T-cell (primary cell): ENCODE data around the gene GPN1. TPM values are rescaled to one million over a fixed set of nuclear protein-coding genes. Genes with fewer than 3 reads are reported as not detected.
"Not testable (repeated sequence)": the region's sequence is repeated elsewhere in the genome, so short reads cannot be mapped to it uniquely, and the experiment has no call there.

Source experiments
- ATAC-seq, 4 experiments: fragments of 200-7000 bp in 3 of 4; fragments of 150-1000 bp in 1 of 4; cut with Tn5 transposase; replicated peaks in 1 of 4; 1 replicate in 3 of 4; 2 replicates in 1 of 4; pipeline ENCODE4 v1.10.0; 2021; ENCODE audit warnings: moderate library complexity in 3 of 4, mild to moderate bottlenecking in 2 of 4, moderate number of reproducible peaks in 1 of 4
- CTCF ChIA-PET, 2 donors: fragments of 300-600 bp; sonication (Branson Sonifier 250); formaldehyde crosslinking; loops; one replicate each; lab custom pipeline; 2022; ENCODE audit warnings: antibody characterized with exemption in 2 of 2; lab: Charles Lee
- POLR2A ChIA-PET, 2 donors: fragments of 300-600 bp; sonication (Branson Sonifier 250); formaldehyde crosslinking; loops; one replicate each; lab custom pipeline; 2022; ENCODE audit warnings: antibody characterized with exemption in 2 of 2; lab: Charles Lee
- DNase-seq, 35 experiments: peaks; one replicate each; pipeline versions ENCODE4 v3.0.0 to v3.0.0-alpha.2; 2013 to 2023
- H3K27ac ChIP-seq: one replicate; pipeline ENCODE4 v1.5.1; 2013; ENCODE audit warnings: low read length
- H3K27me3 ChIP-seq, 2 experiments: replicated peaks in 1 of 2; 1 replicate in 1 of 2; 2 replicates in 1 of 2; pipeline versions ENCODE4 v1.6.1 to v1.7.0; 2013; ENCODE audit warnings: low read length in 1 of 2, mixed read lengths in 1 of 2; ENCODE audit not compliant: control insufficient read depth in 2 of 2, insufficient read depth in 2 of 2; ENCODE audit errors: extremely low read depth in 1 of 2
- H3K36me3 ChIP-seq, 2 donors: 1 replicate in 1 of 2; 2 replicates in 1 of 2; pipeline versions ENCODE4 v1.6.1 to v1.7.0; 2013; ENCODE audit warnings: low read length in 1 of 2; ENCODE audit not compliant: control insufficient read depth in 2 of 2, insufficient read depth in 1 of 2; ENCODE audit errors: extremely low read depth in 1 of 2
- H3K4me1 ChIP-seq, 2 experiments: 1 replicate in 1 of 2; 2 replicates in 1 of 2; pipeline versions ENCODE4 v1.6.1 to v1.7.0; 2013; ENCODE audit warnings: low read length in 2 of 2, mixed read lengths in 1 of 2; ENCODE audit not compliant: insufficient read depth in 2 of 2, control insufficient read depth in 1 of 2; ENCODE audit errors: extremely low read depth in 1 of 2
- H3K4me3 ChIP-seq, 2 donors: 1 replicate in 1 of 2; 2 replicates in 1 of 2; pipeline versions ENCODE4 v1.5.1 to v1.7.0; 2013; ENCODE audit warnings: mild to moderate bottlenecking in 2 of 2, low read length in 1 of 2, moderate library complexity in 1 of 2; ENCODE audit not compliant: control insufficient read depth in 1 of 2; ENCODE audit errors: extremely low read depth in 1 of 2
- H3K9me3 ChIP-seq: 2 replicates; pipeline ENCODE4 v1.7.0; 2013
- H3K27ac Mint-ChIP-seq, 2 donors: one replicate each; pipeline ENCODE4 v1.8.0; 2020 to 2021; ENCODE audit warnings: mild to moderate bottlenecking in 2 of 2, mixed read lengths in 2 of 2
- H3K27me3 Mint-ChIP-seq, 2 donors: one replicate each; pipeline ENCODE4 v1.8.0; 2021 to 2022; ENCODE audit warnings: mixed read lengths in 2 of 2
- H3K36me3 Mint-ChIP-seq: one replicate; pipeline ENCODE4 v1.8.0; 2021; ENCODE audit warnings: mixed read lengths
- H3K4me1 Mint-ChIP-seq, 3 donors: one replicate each; pipeline ENCODE4 v1.8.0; 2020 to 2022; ENCODE audit warnings: mixed read lengths in 3 of 3, mild to moderate bottlenecking in 1 of 3
- H3K4me3 Mint-ChIP-seq, 3 donors: one replicate each; pipeline ENCODE4 v1.8.0; 2020 to 2022; ENCODE audit warnings: mild to moderate bottlenecking in 3 of 3, mixed read lengths in 3 of 3, moderate library complexity in 3 of 3
- H3K9me3 Mint-ChIP-seq, 3 donors: one replicate each; pipeline ENCODE4 v1.8.0; 2020 to 2022; ENCODE audit warnings: mixed read lengths in 3 of 3
- WGBS: methylation state at CpG from one replicate; pipeline ENCODE4 v1.1.5; 2013; ENCODE audit warnings: missing lambda C conversion rate; ENCODE audit not compliant: insufficient coverage; 5-methylcytosine and 5-hydroxymethylcytosine counted together
- total RNA-seq, 35 experiments: library from RNA in 6 of 35; stranded (reverse) in 6 of 35; fragments of 120-200 nt in 1 of 35; gene quantifications; one replicate each; pipeline versions ENCODE4 v1.2.1 to v1.2.4 and lab custom pipeline; 2013 to 2026

The GPN1 gene
- total RNA-seq, 5 donors from 2014 or later (not counting 1 experiment from before 2014, with no cell fraction given): 27.0 to 32.1 (median 28.9) TPM

GRCh38 chr2:27683390-27684071 is 54.7 kb downstream of the GPN1 start:
- Histone ChIP-seq H3K9me3 (no peaks in the 10 kb centered on the region), H3K27ac (peak overlapping the region; percentile 45), H3K4me3 (no peak overlapping the region), H3K27me3 (no peaks in the 10 kb centered on the region), H3K4me1 (peaks cover 8 to 23% of the 10 kb centered on the region in 2 experiments), H3K36me3 (peaks cover 5 to 54% of the 10 kb centered on the region in 2 donors)
- POLR2A ChIA-PET: interaction anchor here (0.5 to 1.1 kb wide), 4 partner anchors 9 to 207 kb away, joined by 3 read pairs; partner anchors contain the start of genes CCDC121 (in 1 of the 2), GPN1 (in 1 of the 2) and RBKS (in 1 of the 2)
- WGBS: 0% methylated on average over 1 of the region's 9 CpGs
- H3K27me3 Mint-ChIP-seq: no peaks in the 10 kb centered on the region
- H3K4me1 Mint-ChIP-seq: peaks cover 15 to 25% (median 15%) of the 10 kb centered on the region in 3 donors
- peak; percentile 82 to 94 (median 90) for ATAC-seq
- peak; percentile 53 to 97 (median 81) for DNase-seq
- peak overlapping the region; percentile 62 to 78 for H3K27ac Mint-ChIP-seq
- H3K9me3 Mint-ChIP-seq: no peaks in the 10 kb centered on the region
- H3K4me3 Mint-ChIP-seq: no peak overlapping the region
- CTCF ChIA-PET: interaction anchor here (0.5 to 3.1 kb wide), 21 partner anchors 8 to 1187 kb away, joined by 3 to 23 read pairs (median 4); partner anchors contain the start of genes CCDC121 (in 1 of the 2), GPN1 (in 1 of the 2), SLC4A1AP (in 1 of the 2) and SUPT7L (in 1 of the 2)
- H3K36me3 Mint-ChIP-seq: peaks cover 37% of the 10 kb centered on the region

- H3K4me3 ChIP-seq, H3K9me3 Mint-ChIP-seq, H3K27me3 Mint-ChIP-seq, H3K27me3 ChIP-seq, H3K9me3 ChIP-seq: not testable (repeated sequence)
- Mint-ChIP-seq H3K27ac (peak overlapping the region; percentile 77 to 82), H3K36me3 (peaks cover 38% of the 10 kb centered on the region), H3K4me1 (peaks cover 15 to 25% (median 15%) of the 10 kb centered on the region in 3 donors), H3K4me3 (peak overlapping the region in 1 of 3 donors; percentile 2)
- no CpG with 5 or more reads among the region's 1 CpG for WGBS
- POLR2A ChIA-PET: interaction anchor here in 1 of 2 donors (0.6 kb wide), 1 partner anchor 1104 kb away, joined by 7 read pairs; no protein-coding TSS in a partner anchor
- H3K36me3 ChIP-seq: peaks cover 5 to 60% of the 10 kb centered on the region in 2 donors
- peak overlapping the region; percentile 68 for H3K27ac ChIP-seq
- ATAC-seq: peak in 2 of 4 experiments; percentile 41 to 54
- H3K4me1 ChIP-seq: peaks cover 8 to 23% of the 10 kb centered on the region in 2 experiments
- DNase-seq: peak in 1 of 35 experiments; percentile 24
- CTCF ChIA-PET: interaction anchor here (0.6 to 3.1 kb wide), 4 partner anchors 18 to 382 kb away, joined by 4 to 23 read pairs (median 4); no protein-coding TSS in a partner anchor
Observed at GRCh38 chr2:27685006-27685405, 56.2 kb downstream of the GPN1 start.

GRCh38 chr2:27685577-27685976 is 56.7 kb downstream of the GPN1 start:
- POLR2A ChIA-PET: no interaction called here
- H3K4me3 Mint-ChIP-seq: no peak overlapping the region

GRCh38 chr2:27687232-27687631 is 58.4 kb downstream of the GPN1 start:
- Histone ChIP-seq H3K27ac (no peak overlapping the region), H3K36me3 (peaks cover 5 to 53% of the 10 kb centered on the region in 2 donors), H3K27me3 (no peaks in the 10 kb centered on the region), H3K9me3 (no peaks in the 10 kb centered on the region), H3K4me1 (peaks cover 8 to 23% of the 10 kb centered on the region in 2 experiments), H3K4me3 (no peak overlapping the region)
- WGBS: no CpG with 5 or more reads among the region's 1 CpG
- no peak overlapping the region for H3K4me3 Mint-ChIP-seq
- H3K27me3 Mint-ChIP-seq: no peaks in the 10 kb centered on the region
- DNase-seq (no peak), ATAC-seq (no peak)
- peaks cover 42% of the 10 kb centered on the region for H3K36me3 Mint-ChIP-seq
- H3K4me1 Mint-ChIP-seq: peaks cover 15 to 25% (median 15%) of the 10 kb centered on the region in 3 donors
- H3K27ac Mint-ChIP-seq: no peak overlapping the region
- ChIA-PET POLR2A (no interaction called here), CTCF (no interaction called here)
- H3K9me3 Mint-ChIP-seq: no peaks in the 10 kb centered on the region

More at GRCh38 chr2:27685577-27685976, 56.7 kb downstream of the GPN1 start:
- Mint-ChIP-seq H3K27ac (peak overlapping the region; percentile 77 to 82), H3K4me1 (peaks cover 15 to 25% (median 15%) of the 10 kb centered on the region in 3 donors), H3K27me3 (no peaks in the 10 kb centered on the region), H3K9me3 (no peaks in the 10 kb centered on the region), H3K36me3 (peaks cover 38% of the 10 kb centered on the region)
- Histone ChIP-seq H3K27me3 (no peaks in the 10 kb centered on the region), H3K9me3 (no peaks in the 10 kb centered on the region), H3K36me3 (peaks cover 5 to 58% of the 10 kb centered on the region in 2 donors), H3K27ac (peak overlapping the region; percentile 68), H3K4me3 (no peak overlapping the region), H3K4me1 (peaks cover 8 to 23% of the 10 kb centered on the region in 2 experiments)
- no peak for DNase-seq
- ATAC-seq: no peak
- CTCF ChIA-PET: interaction anchor here in 1 of 2 donors (0.9 kb wide), 1 partner anchor 18 kb away, joined by 3 read pairs; no protein-coding TSS in a partner anchor
- no CpG with 5 or more reads among the region's 3 CpGs for WGBS

- Histone ChIP-seq H3K27me3 (no peaks in the 10 kb centered on the region), H3K36me3 (peaks cover 0 to 49% of the 10 kb centered on the region in 2 donors), H3K4me1 (peaks cover 8 to 10% of the 10 kb centered on the region in 2 experiments), H3K9me3 (no peaks in the 10 kb centered on the region), H3K4me3 (no peak overlapping the region), H3K27ac (no peak overlapping the region)
- H3K4me3 Mint-ChIP-seq: no peak overlapping the region
- ChIA-PET CTCF (no interaction called here), POLR2A (interaction anchor here in 1 of 2 donors (0.6 kb wide), 1 partner anchor 73 kb away, joined by 10 read pairs; no protein-coding TSS in a partner anchor)
- H3K4me1 Mint-ChIP-seq: peaks cover 7 to 13% (median 7%) of the 10 kb centered on the region in 3 donors
- H3K9me3 Mint-ChIP-seq: no peaks in the 10 kb centered on the region
- 100% methylated on average over 2 of the region's 2 CpGs for WGBS
- no peak overlapping the region for H3K27ac Mint-ChIP-seq
- ATAC-seq (no peak), DNase-seq (no peak)
- H3K27me3 Mint-ChIP-seq: no peaks in the 10 kb centered on the region
- H3K36me3 Mint-ChIP-seq: peaks cover 46% of the 10 kb centered on the region
Observed at GRCh38 chr2:27689424-27689823, 60.6 kb downstream of the GPN1 start.

- H3K27ac ChIP-seq: no peak overlapping the region
- no peak for DNase-seq
- ChIA-PET CTCF (no interaction called here), POLR2A (interaction anchor here (0.6 to 0.7 kb wide), 3 partner anchors 23 to 753 kb away, joined by 3 to 10 read pairs (median 4); no protein-coding TSS in a partner anchor)
- H3K4me3 ChIP-seq: no peak overlapping the region
- Mint-ChIP-seq H3K4me3 (no peak overlapping the region), H3K36me3 (peaks cover 42% of the 10 kb centered on the region), H3K4me1 (peaks cover 1 to 7% (median 4%) of the 10 kb centered on the region in 3 donors), H3K27me3 (no peaks in the 10 kb centered on the region), H3K27ac (no peak overlapping the region), H3K9me3 (no peaks in the 10 kb centered on the region)
- no peaks in the 10 kb centered on the region for H3K9me3 ChIP-seq
- H3K36me3 ChIP-seq: peaks cover 0 to 52% of the 10 kb centered on the region in 2 donors
- no peaks in the 10 kb centered on the region for H3K27me3 ChIP-seq
- peaks cover 4 to 10% of the 10 kb centered on the region in 2 experiments for H3K4me1 ChIP-seq
- ATAC-seq: no peak
Observed at GRCh38 chr2:27690052-27690451, 61.2 kb downstream of the GPN1 start.
